Parathyroid adenoma (tissue), 2 donors: ENCODE results near the gene IQSEC3.

Experiments used
- H2AFZ ChIP-seq: fragments of 300-600 bp; sonication (generic); one replicate; pipeline ENCODE4 v1.7.0; 2017; ENCODE audit warnings: antibody characterized with exemption, mild to moderate bottlenecking
- H3K27ac ChIP-seq: fragments of 300-600 bp; sonication (generic); one replicate; pipeline ENCODE4 v1.7.0; 2017
- H3K27me3 ChIP-seq: fragments of 300-600 bp; sonication (generic); one replicate; pipeline ENCODE4 v1.7.0; 2017; ENCODE audit warnings: low read length; ENCODE audit not compliant: control insufficient read depth, insufficient read depth
- H3K36me3 ChIP-seq: fragments of 300-600 bp; sonication (generic); one replicate; pipeline ENCODE4 v1.7.0; 2017; ENCODE audit warnings: low read length; ENCODE audit not compliant: control insufficient read depth, insufficient read depth
- H3K4me1 ChIP-seq: fragments of 300-600 bp; sonication (generic); one replicate; pipeline ENCODE4 v1.7.0; 2017; ENCODE audit warnings: control low read depth
- H3K4me2 ChIP-seq: fragments of 300-600 bp; sonication (generic); one replicate; pipeline ENCODE4 v1.7.0; 2017; ENCODE audit warnings: low read length
- H3K4me3 ChIP-seq: fragments of 300-600 bp; sonication (generic); one replicate; pipeline ENCODE4 v1.7.0; 2017; ENCODE audit warnings: low read depth, low read length
- H3K79me2 ChIP-seq: fragments of 300-600 bp; sonication (generic); one replicate; pipeline ENCODE4 v1.7.0; 2017; ENCODE audit warnings: control low read depth
- H3K9ac ChIP-seq: fragments of 300-600 bp; sonication (generic); one replicate; pipeline ENCODE4 v1.7.0; 2017; ENCODE audit warnings: mild to moderate bottlenecking
- H3K9me3 ChIP-seq: fragments of 300-600 bp; sonication (generic); one replicate; pipeline ENCODE4 v1.7.0; 2017; ENCODE audit warnings: low read length; ENCODE audit not compliant: control insufficient read depth
- CTCF ChIP-seq: fragments of 300-600 bp; sonication (generic); IDR thresholded peaks from one replicate; pipeline ENCODE4 v1.7.0; 2017; ENCODE audit warnings: antibody characterized with exemption, mild to moderate bottlenecking
- donor health status: primary hyperparathyroidism.

IQSEC3 gene

DNA sequence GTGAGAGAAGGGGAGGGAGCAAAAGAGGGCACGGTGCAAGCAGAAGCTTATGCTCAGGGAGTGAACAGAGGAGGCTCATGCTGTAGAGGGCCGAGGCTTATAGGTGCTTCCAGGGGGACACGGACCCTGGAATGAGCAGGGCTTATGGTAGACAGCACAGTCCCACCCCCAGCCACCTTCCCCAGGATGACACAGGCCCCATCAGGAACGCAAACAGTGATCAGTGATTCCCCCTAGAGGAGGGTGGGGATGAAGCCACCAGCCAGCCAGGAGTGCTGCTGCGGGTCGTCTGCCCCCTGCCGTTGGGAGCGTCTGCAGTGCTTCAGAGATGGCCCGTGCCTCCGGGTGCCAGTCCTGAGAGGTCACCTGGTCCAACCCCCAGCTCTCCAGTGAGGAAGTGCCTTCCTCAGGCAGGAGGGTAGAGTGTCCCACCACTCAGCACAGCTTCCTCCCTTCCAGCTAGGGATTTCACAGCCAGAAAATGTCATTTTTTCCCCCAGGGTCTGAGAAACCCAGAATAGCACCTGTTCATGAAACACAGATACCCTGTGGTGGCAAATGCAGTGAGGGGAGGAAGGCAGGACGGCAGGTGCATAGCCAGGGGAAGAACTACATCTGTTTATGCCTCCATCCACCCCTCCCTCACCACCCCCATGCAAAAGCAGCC, 86.6 kb downstream of the IQSEC3 start:
- Histone ChIP-seq H3K4me1 (peaks cover 23% of the 10 kb centered on the region), H3K4me3 (no peak overlapping the region), H3K27me3 (no peaks in the 10 kb centered on the region), H3K79me2 (no peaks in the 10 kb centered on the region), H3K27ac (peak overlapping the region; percentile 37), H3K9ac (no peak overlapping the region), H3K4me2 (no peak overlapping the region), H2AFZ (peak overlapping the region; percentile 45), H3K36me3 (no peaks in the 10 kb centered on the region), H3K9me3 (no peaks in the 10 kb centered on the region)
- TF ChIP-seq CTCF, result peak; percentile 96

DNA sequence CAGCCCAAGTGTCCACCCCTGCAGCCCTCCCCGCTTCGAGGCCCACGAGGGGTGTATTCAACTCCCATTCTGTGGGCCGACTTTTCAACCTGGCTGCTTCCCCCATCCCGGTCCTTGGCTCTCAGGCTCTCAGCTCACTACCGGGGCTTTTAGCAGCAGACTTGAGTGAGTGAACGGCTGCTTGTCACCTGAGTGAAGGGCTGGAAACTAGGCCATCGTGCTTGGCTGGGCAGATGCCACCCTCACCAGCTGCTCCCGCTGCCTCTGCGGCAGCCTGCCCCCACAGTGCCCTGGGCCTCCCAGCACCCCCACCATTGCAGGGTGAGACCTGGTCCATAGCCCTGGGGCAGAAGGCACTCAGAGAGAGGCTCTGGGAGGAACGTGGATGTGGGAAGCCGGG, 87.5 kb downstream of the IQSEC3 start:
- no peak for TF ChIP-seq CTCF
- H3K9me3 ChIP-seq, result no peaks in the 10 kb centered on the region
- H3K4me2 ChIP-seq, result no peak overlapping the region
- no peaks in the 10 kb centered on the region for H3K79me2 ChIP-seq
- no peak overlapping the region for H3K27ac ChIP-seq
- H3K36me3 ChIP-seq, result no peaks in the 10 kb centered on the region
- H3K4me3 ChIP-seq, result no peak overlapping the region
- no peaks in the 10 kb centered on the region for H3K27me3 ChIP-seq
- H2AFZ ChIP-seq, result no peak overlapping the region
- H3K9ac ChIP-seq, result no peak overlapping the region
- H3K4me1 ChIP-seq, result peaks cover 22% of the 10 kb centered on the region

DNA sequence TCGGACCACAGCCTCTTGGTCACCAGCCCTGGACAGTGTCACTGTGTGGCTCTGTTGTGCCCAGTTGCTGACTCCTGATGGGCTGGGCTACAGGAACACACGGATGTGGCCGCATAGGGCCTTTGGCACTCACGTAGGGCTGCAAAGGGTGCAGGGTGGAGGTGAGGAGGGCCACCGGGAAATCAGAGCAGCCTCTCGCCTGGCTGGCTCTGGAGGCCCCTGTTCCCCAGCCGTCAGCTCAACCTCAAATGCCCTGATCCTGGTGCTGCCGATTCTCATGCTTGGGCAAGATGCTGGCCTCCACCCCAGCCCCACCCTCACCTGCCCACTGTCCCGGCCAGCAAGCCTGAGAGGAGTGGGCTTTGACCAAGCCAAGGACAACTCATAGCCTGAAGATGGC, 88.4 kb downstream of the IQSEC3 start:
- peak overlapping the region; percentile 39 for H2AFZ ChIP-seq
- H3K4me3 ChIP-seq, result no peak overlapping the region
- H3K9me3 ChIP-seq, result no peaks in the 10 kb centered on the region
- H3K4me1 ChIP-seq, result peaks cover 19% of the 10 kb centered on the region
- no peaks in the 10 kb centered on the region for H3K36me3 ChIP-seq
- H3K4me2 ChIP-seq, result no peak overlapping the region
- H3K9ac ChIP-seq, result no peak overlapping the region
- no peaks in the 10 kb centered on the region for H3K79me2 ChIP-seq
- TF ChIP-seq CTCF, result no peak
- no peak overlapping the region for H3K27ac ChIP-seq
- no peaks in the 10 kb centered on the region for H3K27me3 ChIP-seq

DNA sequence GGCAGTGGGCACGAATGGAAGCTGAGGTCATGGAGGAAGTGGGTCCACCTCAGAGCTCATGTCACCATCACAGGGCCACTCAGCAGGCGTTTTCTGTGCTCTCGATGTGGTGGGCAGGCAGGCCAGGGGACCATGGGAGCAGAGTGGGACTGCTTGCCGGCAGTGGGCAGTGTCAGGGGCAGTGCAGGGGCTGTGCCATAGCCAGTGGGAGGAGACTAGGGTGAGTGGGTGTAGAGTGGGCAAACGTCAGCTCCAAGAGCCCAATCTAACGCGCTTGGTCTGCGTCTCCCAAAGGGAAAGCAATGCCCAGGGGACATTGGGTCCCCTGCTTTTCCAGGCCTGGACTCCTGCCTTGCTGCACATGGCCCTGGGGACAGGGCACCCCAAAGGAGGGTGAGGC, 89.1 kb downstream of the IQSEC3 start:
- Histone ChIP-seq H2AFZ (no peak overlapping the region), H3K27ac (no peak overlapping the region), H3K4me2 (no peak overlapping the region), H3K36me3 (no peaks in the 10 kb centered on the region), H3K9me3 (no peaks in the 10 kb centered on the region), H3K9ac (no peak overlapping the region), H3K4me1 (peaks cover 19% of the 10 kb centered on the region), H3K27me3 (no peaks in the 10 kb centered on the region), H3K79me2 (no peaks in the 10 kb centered on the region), H3K4me3 (no peak overlapping the region)
- TF ChIP-seq CTCF, result no peak

DNA sequence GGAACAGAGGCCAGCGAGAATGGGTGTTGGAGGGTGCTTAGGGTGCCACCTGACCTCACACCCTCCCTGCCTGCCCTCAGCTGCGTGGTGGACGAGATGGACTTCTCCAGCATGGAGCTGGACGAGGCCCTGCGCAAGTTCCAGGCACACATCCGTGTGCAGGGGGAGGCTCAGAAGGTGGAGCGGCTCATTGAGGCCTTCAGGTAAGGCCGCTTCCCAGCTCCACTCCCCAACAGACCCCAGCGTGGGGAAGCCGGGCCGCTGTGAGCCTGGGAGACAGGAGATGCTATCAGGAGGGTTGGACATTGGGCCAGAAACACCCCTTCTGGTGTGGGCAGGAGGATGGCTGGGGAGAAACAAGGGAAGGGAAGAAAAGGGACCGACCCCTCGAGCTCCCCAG, 90.4 kb downstream of the IQSEC3 start:
- Histone ChIP-seq H3K79me2 (no peaks in the 10 kb centered on the region), H3K4me1 (peaks cover 19% of the 10 kb centered on the region), H3K36me3 (no peaks in the 10 kb centered on the region), H3K4me3 (no peak overlapping the region), H3K27ac (no peak overlapping the region), H3K27me3 (no peaks in the 10 kb centered on the region), H3K9ac (no peak overlapping the region), H3K4me2 (no peak overlapping the region), H2AFZ (no peak overlapping the region), H3K9me3 (no peaks in the 10 kb centered on the region)
- TF ChIP-seq CTCF, result no peak
